Measurements from ENCODE around the gene ASB1.

ASB1 gene

DNA sequence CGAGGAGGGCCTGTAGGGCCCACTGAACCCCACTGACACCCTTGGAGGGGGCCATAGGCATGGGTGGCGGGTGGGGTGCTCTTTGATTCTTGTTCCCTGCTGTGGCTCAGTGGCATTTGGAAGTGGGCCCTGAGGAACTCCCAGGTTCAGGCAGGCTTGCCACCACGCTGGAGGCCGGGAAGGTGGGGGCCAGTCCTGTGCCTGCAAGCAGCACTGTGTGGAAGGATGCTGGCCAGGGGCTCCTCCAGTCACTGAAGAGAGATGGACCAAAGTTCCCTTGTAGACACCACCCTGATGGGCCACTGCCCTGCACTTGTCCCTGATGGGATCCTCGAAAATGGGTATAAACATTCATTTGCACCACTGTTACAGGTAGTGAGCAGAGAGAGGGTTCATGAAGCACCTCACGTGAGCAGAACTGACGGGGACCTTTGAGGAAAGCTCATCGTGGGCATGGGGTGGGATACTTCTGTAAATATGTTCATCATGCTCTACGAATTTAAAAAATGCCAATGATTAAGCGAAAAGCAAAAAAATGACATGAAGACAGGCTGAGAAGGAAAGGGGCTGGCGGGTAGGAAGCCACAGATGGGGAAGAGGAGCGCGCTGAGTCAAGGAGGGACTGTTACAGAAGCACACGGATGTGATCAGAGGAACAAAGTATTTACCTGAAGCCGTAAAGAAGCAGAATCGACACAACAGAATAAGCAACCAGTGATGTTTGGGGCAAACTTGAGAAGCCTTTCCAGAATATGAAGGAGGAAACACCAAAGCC is 45.2 kb upstream of the ASB1 start:
- TF ChIP-seq, protein P1, sequence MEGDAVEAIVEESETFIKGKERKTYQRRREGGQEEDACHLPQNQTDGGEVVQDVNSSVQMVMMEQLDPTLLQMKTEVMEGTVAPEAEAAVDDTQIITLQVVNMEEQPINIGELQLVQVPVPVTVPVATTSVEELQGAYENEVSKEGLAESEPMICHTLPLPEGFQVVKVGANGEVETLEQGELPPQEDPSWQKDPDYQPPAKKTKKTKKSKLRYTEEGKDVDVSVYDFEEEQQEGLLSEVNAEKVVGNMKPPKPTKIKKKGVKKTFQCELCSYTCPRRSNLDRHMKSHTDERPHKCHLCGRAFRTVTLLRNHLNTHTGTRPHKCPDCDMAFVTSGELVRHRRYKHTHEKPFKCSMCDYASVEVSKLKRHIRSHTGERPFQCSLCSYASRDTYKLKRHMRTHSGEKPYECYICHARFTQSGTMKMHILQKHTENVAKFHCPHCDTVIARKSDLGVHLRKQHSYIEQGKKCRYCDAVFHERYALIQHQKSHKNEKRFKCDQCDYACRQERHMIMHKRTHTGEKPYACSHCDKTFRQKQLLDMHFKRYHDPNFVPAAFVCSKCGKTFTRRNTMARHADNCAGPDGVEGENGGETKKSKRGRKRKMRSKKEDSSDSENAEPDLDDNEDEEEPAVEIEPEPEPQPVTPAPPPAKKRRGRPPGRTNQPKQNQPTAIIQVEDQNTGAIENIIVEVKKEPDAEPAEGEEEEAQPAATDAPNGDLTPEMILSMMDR (IDR thresholded peaks at IDR 0.05; ENCODE audit: borderline replicate concordance, control extremely low read depth, extremely low read depth, insufficient read depth, missing control alignments), result no peak
- no peak for DNase-seq (ENCODE audit: low spot score)
- in situ Hi-C loops (cut with MboI; ENCODE audit: low sequenced_read_pairs, unreplicated experiment), result no loop called here

DNA sequence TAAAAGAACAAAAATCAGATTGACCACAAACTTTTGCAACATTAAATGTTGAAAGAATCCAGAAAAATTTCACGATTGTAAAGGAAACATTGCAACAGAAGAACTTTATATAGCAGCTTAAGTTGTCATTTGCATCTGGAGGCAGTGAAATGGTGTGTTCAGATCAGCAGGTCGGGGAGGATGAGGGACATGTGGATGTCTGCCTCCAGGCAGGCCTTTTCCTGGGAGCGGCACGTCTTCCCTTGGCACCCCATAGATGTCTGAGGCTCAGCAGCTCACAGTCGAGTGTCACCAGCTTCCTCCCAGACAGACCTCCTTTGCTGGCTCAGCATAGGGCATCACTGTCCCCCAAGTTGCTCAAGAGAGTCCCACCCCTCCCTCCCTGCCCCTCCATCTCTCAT is 44.3 kb upstream of the ASB1 start:
- TF ChIP-seq, protein P1 (IDR thresholded peaks at IDR 0.05; ENCODE audit: borderline replicate concordance, control extremely low read depth, extremely low read depth, insufficient read depth, missing control alignments), result no peak

DNA sequence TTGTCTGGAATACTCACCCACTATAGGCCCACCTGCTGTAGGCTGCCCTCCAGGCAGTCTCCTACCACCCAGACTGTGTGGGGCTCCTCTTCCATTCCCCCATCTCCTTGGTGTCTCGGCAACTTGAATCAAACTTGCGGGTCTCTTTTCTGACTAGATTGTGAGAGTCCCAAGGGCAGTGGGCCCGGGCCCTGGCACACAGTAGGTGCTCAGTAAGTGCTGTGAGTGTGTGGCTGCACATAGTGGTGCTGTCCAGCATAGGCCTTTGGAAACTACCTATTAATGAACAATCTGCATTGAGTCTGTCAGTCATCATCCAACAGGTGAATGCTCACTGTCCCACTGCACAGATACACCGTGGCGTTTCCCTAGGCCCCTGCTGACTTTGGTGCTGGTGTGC is 43.6 kb upstream of the ASB1 start:
- in situ Hi-C loops (cut with MboI; ENCODE audit: low sequenced_read_pairs, unreplicated experiment), result no loop called here
- TF ChIP-seq, protein P1 (IDR thresholded peaks at IDR 0.05; ENCODE audit: borderline replicate concordance, control extremely low read depth, extremely low read depth, insufficient read depth, missing control alignments), result no peak
- no peak for DNase-seq (ENCODE audit: low spot score)

More for the DNA sequence above, 44.3 kb upstream of the ASB1 start:
- in situ Hi-C loops (cut with MboI; ENCODE audit: low sequenced_read_pairs, unreplicated experiment), result no loop called here
- DNase-seq (ENCODE audit: low spot score), result no peak

DNA sequence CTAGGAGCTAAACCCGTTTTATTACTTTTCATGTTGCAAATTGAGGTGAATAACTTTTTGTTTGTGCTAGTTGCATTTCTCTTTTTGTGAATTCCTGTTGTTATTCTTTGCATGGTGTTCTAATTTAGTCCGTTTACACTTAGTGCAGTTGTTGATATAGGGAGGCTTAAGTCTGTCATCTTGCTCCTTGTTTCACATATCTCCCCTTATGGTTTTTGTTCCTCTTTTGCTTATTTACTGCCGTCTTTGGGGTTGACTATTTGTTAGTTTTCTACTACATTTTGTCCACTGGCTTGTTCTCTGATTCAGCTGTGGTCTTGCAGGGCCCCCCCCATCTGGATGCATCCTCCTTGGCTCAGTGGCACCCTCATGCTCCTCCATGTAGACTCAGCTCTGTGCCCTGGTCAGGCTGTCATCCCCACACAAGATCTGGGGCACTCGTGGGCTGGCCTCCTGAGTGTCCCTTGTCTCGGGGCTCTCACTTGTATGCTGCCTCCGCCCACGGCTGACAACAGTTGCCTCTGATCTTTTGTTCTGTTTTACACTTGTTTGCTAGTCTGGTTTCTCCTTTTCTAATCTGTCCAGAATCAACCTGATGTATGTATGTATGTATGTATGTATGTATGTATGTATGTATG is 42.9 kb upstream of the ASB1 start:
- DNase-seq (ENCODE audit: low spot score), result no peak
- in situ Hi-C loops (cut with MboI; ENCODE audit: low sequenced_read_pairs, unreplicated experiment), result no loop called here
- TF ChIP-seq, protein P1 (IDR thresholded peaks at IDR 0.05; ENCODE audit: borderline replicate concordance, control extremely low read depth, extremely low read depth, insufficient read depth, missing control alignments), result no peak

DNA sequence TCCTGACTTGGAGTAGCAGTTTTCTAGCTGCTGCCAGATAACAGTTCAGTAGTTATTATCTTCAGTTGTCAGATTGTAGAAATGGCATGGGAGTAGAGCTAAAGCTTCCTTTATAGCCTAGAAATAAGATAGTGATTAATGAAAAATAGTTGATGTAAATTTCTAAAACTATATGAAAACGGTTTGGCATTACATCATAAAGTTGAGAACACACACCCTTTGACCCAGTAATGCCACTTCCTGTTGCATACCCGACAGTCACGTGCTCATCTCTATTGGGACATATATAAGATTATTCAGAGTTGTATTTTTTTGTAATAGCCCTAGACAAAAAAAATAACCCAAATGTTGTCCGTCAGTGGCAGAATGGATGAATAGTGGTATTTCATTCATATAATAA is 39.4 kb upstream of the ASB1 start:
- TF ChIP-seq, protein P1 (IDR thresholded peaks at IDR 0.05; ENCODE audit: borderline replicate concordance, control extremely low read depth, extremely low read depth, insufficient read depth, missing control alignments), result no peak
- in situ Hi-C loops (cut with MboI; ENCODE audit: low sequenced_read_pairs, unreplicated experiment), result no loop called here
- DNase-seq (ENCODE audit: low spot score), result no peak

DNA sequence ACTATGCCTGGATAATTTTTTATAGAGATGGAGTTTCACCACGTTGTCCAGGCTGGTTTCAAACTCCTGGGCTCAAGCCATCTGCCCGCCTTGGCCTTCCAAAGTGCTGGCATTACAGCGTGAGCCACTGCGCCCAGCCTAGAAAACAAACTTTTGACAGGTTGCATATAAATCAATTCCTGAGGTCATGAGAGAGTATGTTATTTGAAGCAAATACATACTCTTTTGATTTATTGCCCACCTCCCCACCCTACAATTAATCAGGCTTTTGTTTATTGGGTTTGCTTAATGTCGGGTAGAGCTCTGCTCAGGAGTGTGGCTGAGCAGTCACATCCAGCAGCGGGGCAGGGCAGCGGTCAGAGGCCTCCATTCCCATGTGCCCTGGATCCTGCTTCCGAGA is 37.9 kb upstream of the ASB1 start:
- DNase-seq (ENCODE audit: low spot score), result no peak
- TF ChIP-seq, protein P1 (IDR thresholded peaks at IDR 0.05; ENCODE audit: borderline replicate concordance, control extremely low read depth, extremely low read depth, insufficient read depth, missing control alignments), result no peak
- in situ Hi-C loops (cut with MboI; ENCODE audit: low sequenced_read_pairs, unreplicated experiment), result no loop called here

All from GM13976 (cell line).